HepG2 (cell line): ENCODE measurements around the gene ABCC5. TPM values are rescaled to one million over a fixed set of nuclear protein-coding genes. Genes with fewer than 3 reads are reported as not detected.

Experiments
- CBFB ChIP-seq: sonication (generic); formaldehyde crosslinking; IDR thresholded peaks from 2 replicates; pipeline ENCODE4 v1.4.0; 2020; ENCODE audit warnings: missing genetic modification reagents
- ELF1 ChIP-seq: sonication (generic); formaldehyde crosslinking; IDR thresholded peaks from 2 replicates; pipeline ENCODE4 v1.4.0; 2020; ENCODE audit warnings: missing genetic modification reagents
- FOXO4 ChIP-seq: sonication (generic); formaldehyde crosslinking; conservative IDR thresholded peaks from 2 replicates; pipeline ENCODE4 v1.8.1; 2023; ENCODE audit warnings: missing genetic modification reagents
- GLI4 ChIP-seq: sonication (generic); formaldehyde crosslinking; IDR thresholded peaks from 2 replicates; pipeline ENCODE4 v1.5.1; 2020; ENCODE audit warnings: missing genetic modification reagents, mild to moderate bottlenecking, moderate library complexity, borderline replicate concordance
- NFYC ChIP-seq: IDR thresholded peaks from 2 replicates; pipeline ENCODE4 v1.6.1; 2016; ENCODE audit warnings: missing genetic modification reagents, missing compliant biosample characterization
- ZNF564 ChIP-seq: sonication (generic); formaldehyde crosslinking; IDR thresholded peaks from 2 replicates; pipeline ENCODE4 v1.8.1; 2023; ENCODE audit warnings: mild to moderate bottlenecking, missing genetic modification reagents
- ZNF607 ChIP-seq: sonication (generic); formaldehyde crosslinking; IDR thresholded peaks from 2 replicates; pipeline ENCODE4 v1.5.1; 2020; ENCODE audit warnings: missing genetic modification reagents, mild to moderate bottlenecking, borderline replicate concordance
- ZNF660 ChIP-seq: sonication (generic); formaldehyde crosslinking; IDR thresholded peaks from 2 replicates; pipeline ENCODE4 v1.5.1; 2020; ENCODE audit warnings: mild to moderate bottlenecking, low read depth, missing genetic modification reagents, borderline replicate concordance
- ZNF800 ChIP-seq: sonication (generic); formaldehyde crosslinking; IDR thresholded peaks from 2 replicates; pipeline ENCODE4 v1.4.0; 2020; ENCODE audit warnings: missing genetic modification reagents
- polyA plus RNA-seq, 8 experiments: library from polyadenylated mRNA; depleted of rRNA in 3 of 8; stranded (reverse) in 7 of 8; unstranded in 1 of 8; fragments of >200 nt; fragmentation: Illumina TruSeq in 4 of 8; extraction: Trizol in 4 of 8; gene quantifications; 2 replicates each; pipeline versions ENCODE4 v1.2.1 to v1.2.3, GENCODE V29; 2011 to 2016; ENCODE audit warnings: low read depth in 4 of 8, missing spikeins in 1 of 8, mixed read lengths in 1 of 8; ENCODE audit not compliant: insufficient read depth in 1 of 8
- total RNA-seq, 5 experiments: library from RNA; depleted of rRNA; stranded (reverse); fragments of >200 nt; fragmentation: Illumina TruSeq; extraction: Trizol; gene quantifications; 2 replicates each; pipeline ENCODE4 v1.2.3, GENCODE V29; 2016; ENCODE audit warnings: low read depth in 1 of 5
- TF ChIP-seq, protein P1 (sequence below): sonication (generic); formaldehyde crosslinking; IDR thresholded peaks from 2 replicates; pipeline ENCODE4 v1.8.1; 2022; ENCODE audit warnings: mild to moderate bottlenecking, missing genetic modification reagents
- TF ChIP-seq, protein P2 (sequence below): IDR thresholded peaks from 2 replicates; pipeline ENCODE4 v1.6.1; 2016; ENCODE audit warnings: low read depth, missing genetic modification reagents, missing compliant biosample characterization
- TF ChIP-seq, protein P3 (sequence below): sonication (generic); formaldehyde crosslinking; IDR thresholded peaks from 2 replicates; pipeline ENCODE4 v1.5.1; 2020; ENCODE audit warnings: missing genetic modification reagents, mild to moderate bottlenecking, borderline replicate concordance
- TF ChIP-seq, protein P4 (sequence below): sonication (generic); formaldehyde crosslinking; IDR thresholded peaks from 2 replicates; pipeline ENCODE4 v1.4.0; 2020; ENCODE audit warnings: mild to moderate bottlenecking, missing genetic modification reagents

ABCC5 gene
- total and polyA plus RNA-seq, 2 of the 13 experiments (the other 11 are each of a cell fraction or from before 2014, with no cell fraction given): 12.5 to 12.7 TPM

GRCh38 chr3:183884427-183885296 is 133.0 kb downstream of the ABCC5 start, which contains the start of gene PARL (continued):
- TF ChIP-seq, protein P1, sequence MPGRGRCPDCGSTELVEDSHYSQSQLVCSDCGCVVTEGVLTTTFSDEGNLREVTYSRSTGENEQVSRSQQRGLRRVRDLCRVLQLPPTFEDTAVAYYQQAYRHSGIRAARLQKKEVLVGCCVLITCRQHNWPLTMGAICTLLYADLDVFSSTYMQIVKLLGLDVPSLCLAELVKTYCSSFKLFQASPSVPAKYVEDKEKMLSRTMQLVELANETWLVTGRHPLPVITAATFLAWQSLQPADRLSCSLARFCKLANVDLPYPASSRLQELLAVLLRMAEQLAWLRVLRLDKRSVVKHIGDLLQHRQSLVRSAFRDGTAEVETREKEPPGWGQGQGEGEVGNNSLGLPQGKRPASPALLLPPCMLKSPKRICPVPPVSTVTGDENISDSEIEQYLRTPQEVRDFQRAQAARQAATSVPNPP: peak; percentile 82; the same call in 1 of the 2 replicates
- TF ChIP-seq ELF1 (CRISPR knock-in tag) (peak; percentile 89), NFYC (CRISPR knock-in tag) (peak; percentile 48), ZNF607 (CRISPR knock-in tag) (peak; percentile 62; the same call in 1 of the 2 replicates), CBFB (CRISPR knock-in tag) (peak; percentile 92; the same call in 1 of the 2 replicates), ZNF660 (CRISPR knock-in tag) (no peak), GLI4 (peak; percentile 22; the same call in 1 of the 2 replicates), ZNF564 (CRISPR knock-in tag) (peak; percentile 71), ZNF800 (CRISPR knock-in tag) (peak; percentile 75; the same call in 1 of the 2 replicates), FOXO4 (no peak)
- TF ChIP-seq, protein P2, sequence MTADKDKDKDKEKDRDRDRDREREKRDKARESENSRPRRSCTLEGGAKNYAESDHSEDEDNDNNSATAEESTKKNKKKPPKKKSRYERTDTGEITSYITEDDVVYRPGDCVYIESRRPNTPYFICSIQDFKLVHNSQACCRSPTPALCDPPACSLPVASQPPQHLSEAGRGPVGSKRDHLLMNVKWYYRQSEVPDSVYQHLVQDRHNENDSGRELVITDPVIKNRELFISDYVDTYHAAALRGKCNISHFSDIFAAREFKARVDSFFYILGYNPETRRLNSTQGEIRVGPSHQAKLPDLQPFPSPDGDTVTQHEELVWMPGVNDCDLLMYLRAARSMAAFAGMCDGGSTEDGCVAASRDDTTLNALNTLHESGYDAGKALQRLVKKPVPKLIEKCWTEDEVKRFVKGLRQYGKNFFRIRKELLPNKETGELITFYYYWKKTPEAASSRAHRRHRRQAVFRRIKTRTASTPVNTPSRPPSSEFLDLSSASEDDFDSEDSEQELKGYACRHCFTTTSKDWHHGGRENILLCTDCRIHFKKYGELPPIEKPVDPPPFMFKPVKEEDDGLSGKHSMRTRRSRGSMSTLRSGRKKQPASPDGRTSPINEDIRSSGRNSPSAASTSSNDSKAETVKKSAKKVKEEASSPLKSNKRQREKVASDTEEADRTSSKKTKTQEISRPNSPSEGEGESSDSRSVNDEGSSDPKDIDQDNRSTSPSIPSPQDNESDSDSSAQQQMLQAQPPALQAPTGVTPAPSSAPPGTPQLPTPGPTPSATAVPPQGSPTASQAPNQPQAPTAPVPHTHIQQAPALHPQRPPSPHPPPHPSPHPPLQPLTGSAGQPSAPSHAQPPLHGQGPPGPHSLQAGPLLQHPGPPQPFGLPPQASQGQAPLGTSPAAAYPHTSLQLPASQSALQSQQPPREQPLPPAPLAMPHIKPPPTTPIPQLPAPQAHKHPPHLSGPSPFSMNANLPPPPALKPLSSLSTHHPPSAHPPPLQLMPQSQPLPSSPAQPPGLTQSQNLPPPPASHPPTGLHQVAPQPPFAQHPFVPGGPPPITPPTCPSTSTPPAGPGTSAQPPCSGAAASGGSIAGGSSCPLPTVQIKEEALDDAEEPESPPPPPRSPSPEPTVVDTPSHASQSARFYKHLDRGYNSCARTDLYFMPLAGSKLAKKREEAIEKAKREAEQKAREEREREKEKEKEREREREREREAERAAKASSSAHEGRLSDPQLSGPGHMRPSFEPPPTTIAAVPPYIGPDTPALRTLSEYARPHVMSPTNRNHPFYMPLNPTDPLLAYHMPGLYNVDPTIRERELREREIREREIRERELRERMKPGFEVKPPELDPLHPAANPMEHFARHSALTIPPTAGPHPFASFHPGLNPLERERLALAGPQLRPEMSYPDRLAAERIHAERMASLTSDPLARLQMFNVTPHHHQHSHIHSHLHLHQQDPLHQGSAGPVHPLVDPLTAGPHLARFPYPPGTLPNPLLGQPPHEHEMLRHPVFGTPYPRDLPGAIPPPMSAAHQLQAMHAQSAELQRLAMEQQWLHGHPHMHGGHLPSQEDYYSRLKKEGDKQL (CRISPR knock-in tag): no peak
- TF ChIP-seq, protein P3, sequence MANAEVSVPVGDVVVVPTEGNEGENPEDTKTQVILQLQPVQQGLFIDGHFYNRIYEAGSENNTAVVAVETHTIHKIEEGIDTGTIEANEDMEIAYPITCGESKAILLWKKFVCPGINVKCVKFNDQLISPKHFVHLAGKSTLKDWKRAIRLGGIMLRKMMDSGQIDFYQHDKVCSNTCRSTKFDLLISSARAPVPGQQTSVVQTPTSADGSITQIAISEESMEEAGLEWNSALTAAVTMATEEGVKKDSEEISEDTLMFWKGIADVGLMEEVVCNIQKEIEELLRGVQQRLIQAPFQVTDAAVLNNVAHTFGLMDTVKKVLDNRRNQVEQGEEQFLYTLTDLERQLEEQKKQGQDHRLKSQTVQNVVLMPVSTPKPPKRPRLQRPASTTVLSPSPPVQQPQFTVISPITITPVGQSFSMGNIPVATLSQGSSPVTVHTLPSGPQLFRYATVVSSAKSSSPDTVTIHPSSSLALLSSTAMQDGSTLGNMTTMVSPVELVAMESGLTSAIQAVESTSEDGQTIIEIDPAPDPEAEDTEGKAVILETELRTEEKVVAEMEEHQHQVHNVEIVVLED: peak; percentile 75
- TF ChIP-seq, protein P4, sequence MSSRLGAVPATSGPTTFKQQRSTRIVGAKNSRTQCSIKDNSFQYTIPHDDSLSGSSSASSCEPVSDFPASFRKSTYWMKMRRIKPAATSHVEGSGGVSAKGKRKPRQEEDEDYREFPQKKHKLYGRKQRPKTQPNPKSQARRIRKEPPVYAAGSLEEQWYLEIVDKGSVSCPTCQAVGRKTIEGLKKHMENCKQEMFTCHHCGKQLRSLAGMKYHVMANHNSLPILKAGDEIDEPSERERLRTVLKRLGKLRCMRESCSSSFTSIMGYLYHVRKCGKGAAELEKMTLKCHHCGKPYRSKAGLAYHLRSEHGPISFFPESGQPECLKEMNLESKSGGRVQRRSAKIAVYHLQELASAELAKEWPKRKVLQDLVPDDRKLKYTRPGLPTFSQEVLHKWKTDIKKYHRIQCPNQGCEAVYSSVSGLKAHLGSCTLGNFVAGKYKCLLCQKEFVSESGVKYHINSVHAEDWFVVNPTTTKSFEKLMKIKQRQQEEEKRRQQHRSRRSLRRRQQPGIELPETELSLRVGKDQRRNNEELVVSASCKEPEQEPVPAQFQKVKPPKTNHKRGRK: 0 out of 2 replicates have a peak, but pooled peaks have one; percentile 27
